ENCODE measurements around the gene UBE2H.
"Not testable (repeated sequence)": the region's sequence is repeated elsewhere in the genome, so short reads cannot be mapped to it uniquely, and the experiment has no call there.

Gene UBE2H

DNA sequence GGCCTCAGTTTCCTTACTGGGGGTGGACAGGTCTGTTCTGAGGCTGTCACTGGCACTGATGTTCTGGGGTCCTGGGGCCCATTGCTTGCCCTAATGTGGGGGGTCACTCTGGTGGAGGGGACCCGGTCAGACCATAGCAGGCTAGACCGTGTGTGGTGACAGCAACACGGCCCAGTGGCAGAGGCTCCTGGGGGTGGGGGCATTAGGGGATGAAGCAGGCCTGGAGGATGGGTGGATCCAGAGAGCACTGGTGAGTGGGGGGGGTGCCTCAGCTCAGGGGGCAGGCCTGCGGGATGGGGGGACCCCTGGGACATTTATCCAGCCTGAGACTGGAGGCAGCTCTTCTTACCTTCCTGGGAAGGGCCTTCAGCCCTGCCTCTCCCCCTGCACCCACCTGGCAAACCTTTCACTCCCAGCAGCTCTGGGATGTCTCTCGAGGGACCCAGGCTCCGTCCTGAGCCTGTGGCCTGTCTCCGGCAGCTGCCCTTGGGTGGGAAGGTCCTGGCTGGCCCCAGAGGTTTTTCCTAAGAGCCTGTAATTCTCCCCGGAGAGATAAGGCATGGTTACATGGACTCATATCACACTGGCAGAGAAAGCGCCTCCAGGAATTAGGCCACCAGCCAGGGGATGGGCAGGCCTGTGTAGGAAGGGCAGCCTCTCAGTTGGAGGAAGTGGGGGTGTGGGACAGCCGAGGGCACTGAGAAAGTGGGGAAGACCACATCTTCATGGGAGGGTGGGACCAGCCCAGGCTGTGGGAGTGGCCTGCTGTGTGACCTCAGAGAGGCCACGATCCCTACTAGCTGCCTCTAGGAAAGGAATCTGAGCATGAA, 147.7 kb downstream of the UBE2H start:
- no peak for DNase-seq

- DNase-seq = no peak
Observed at GRCh38 chr7:129804111-129804889, 148.5 kb downstream of the UBE2H start.

DNA sequence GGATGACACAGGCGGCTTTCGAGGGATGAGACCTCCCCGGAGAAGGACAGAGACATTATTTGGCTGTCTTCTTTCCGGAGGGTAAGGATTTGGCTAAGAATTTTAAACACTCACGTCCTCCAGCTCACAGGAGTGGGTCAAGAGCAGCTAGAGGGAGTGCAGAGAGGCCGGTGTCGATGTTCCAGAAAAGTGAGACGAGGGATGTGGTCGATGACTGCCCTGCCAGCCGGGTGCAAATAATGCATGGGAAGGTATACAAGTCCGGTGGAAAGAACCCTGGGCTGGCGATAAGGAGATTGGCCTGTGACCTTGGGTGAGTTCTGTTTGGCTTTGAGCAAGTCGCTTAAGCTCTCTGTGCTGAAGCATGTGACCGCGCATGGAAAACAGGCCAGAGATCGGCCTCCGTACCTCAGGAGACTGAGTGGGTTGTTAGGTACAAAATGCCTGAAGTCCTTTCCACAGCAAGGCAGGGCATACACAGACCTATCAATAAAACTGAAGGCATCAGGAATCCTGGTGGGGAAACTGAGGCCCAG, 149.1 kb downstream of the UBE2H start:
- DNase-seq = no peak

GRCh38 chr7:129801882-129802281, 150.9 kb downstream of the UBE2H start:
- DNase-seq = no peak

DNA sequence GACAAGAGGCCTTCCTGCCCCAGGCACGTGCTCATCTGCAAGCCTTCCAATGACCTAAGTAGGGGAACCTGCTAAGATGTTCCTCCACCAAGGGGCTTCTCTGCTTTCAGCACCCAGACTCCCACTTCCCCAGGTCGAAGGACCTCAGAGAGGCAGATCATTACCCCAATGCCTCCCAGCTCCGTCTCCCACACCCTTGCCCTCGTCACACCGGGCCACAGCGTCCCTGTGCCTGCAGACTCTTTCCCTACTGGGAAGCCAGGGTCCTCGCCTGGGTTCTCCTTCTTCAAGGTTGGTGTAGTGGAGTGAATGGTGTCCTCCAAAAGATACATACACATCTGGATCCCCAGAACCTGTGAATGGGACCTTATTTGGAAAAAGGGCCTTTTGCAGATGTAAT, 151.9 kb downstream of the UBE2H start:
- DNase-seq = no peak

- no peak for DNase-seq
Observed at GRCh38 chr7:129799350-129799955, 153.3 kb downstream of the UBE2H start.

DNA sequence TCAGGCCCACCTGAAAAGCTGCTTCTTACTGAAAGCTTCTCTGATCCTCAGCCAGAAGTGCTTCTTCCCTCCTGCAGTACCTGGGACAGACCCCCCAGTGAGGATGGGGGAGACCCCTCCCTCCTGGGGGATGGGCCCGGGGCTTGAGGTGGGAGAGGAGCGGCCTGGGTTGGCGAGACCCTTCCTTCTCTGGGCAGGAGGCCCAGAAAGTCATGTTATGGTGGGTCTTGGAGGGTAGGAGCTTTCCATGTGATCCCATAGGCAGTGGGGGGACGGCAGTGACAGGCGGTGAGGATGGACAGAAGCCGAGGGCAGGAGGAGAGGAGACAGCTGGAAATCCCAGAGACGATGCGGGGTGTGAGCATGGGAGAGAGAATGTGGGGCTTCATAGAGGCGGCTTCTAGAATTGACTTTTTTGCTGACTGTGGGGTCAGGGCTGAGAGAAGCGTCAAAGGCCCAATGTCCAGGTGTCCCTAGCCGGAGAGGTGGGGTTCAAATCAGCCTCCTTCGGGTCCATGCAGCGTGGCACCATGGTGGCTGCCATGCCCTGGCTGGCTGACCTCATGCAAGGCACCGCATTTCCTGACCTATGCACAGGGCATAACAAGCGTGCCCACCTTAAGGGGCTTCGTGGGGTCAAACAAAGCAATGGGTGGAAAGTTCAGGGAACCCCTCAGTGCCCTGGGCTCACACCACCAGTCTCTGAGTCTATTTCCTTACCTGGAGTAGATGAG, 154.0 kb downstream of the UBE2H start:
- DNase-seq = no peak

- no peak for DNase-seq
Observed at GRCh38 chr7:129797214-129797789, 155.5 kb downstream of the UBE2H start.

- DNase-seq = no peak
Observed at GRCh38 chr7:129796186-129796775, 156.5 kb downstream of the UBE2H start.

DNA sequence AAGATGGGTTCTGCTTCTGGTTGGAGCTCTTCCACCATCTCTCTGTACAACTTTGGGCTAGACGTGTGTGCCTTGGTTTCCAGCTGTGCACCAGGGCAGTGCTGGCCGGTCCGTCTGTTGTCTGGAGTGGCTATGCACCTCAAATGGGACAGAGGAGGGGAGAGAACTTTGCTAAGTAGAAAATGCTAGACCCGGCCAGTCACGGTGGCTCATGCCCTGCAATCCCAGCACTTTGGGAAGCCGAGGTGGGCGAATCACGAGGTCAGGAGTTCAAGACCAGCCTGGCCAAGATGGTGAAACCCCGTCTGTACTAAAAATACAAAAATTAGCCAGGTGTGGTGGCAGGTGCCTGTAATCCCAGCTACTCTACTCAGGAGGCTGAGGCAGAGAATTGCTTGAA, 158.3 kb downstream of the UBE2H start:
- not testable (repeated sequence) for DNase-seq

DNA sequence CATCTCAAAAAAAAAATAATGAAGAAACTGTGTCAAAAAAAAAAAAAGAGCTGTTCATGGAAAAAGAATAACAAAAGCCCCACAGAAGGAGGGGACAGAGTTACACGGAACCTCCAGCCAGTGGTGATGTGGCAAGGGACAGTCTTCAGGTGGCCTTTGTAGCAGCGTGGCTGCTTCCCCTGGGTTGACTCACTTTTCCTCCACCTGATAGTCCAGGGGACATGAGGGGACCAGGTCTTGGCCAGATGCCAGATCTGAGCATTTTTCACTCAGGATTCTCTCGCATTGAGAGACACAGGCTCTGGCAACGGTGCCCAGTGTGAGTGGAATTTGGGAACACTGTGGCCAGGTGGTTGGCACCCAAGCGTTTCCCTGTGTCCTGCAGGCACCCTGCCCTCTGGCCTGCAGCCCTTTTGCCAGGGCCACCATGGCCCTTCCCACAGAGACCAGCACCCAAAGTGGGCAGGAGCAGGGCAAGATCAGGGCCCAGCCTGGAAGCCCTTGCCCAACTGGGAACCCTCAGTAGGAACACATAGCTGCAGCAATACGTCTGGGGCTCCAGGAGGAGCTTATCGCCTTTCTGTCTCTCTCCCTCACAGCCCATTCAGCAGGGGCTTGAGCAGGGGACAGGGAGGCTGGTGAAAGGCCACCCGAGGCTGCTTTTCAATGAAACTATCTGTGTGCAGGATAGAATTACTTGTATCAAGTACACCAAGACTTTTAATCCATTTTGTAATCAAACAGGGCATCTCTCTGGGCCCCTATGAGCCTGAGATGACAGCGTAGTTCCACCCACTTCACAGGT, 159.1 kb downstream of the UBE2H start:
- DNase-seq = no peak

DNA sequence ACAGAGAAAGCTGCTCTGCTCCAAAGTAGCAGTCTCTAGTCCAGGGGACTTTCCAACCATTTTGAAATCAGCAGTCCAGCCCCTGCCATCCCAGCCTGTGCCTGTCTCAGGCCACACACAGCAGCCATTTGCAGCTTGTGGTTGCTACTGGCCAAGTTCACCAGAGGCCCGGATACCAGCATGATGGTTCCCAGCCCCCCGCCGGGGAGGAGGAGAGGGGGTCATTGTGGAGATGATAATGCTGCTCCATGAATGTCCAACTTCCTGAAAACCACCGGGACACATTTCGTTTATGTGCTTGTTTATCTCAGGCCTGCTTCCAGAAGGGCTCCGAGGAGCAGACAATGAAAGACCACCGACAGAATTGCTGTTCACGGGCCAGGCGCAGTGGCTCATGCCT, 160.0 kb downstream of the UBE2H start:
- no peak for DNase-seq

DNA sequence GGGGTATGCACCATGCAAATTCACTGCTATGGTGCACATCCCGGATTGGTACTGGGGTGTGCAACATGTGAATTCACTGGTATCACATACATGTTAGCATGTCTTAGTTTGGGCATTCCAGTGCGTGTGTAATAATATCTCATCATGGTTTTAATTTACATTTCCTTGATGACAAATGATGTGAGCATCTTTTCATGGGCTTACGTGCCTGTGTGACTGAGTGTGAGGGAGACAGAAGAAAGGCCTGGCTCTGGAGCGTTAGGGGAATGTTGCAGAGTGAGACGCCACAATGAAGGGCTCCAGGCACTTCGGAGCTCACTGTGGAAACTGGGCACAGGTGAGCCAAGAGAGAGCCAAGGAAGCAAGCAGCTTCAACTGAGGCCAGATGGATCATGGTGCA, 162.6 kb downstream of the UBE2H start:
- DNase-seq = no peak

- DNase-seq = no peak
Observed at GRCh38 chr7:129789652-129790051, 163.1 kb downstream of the UBE2H start.

DNA sequence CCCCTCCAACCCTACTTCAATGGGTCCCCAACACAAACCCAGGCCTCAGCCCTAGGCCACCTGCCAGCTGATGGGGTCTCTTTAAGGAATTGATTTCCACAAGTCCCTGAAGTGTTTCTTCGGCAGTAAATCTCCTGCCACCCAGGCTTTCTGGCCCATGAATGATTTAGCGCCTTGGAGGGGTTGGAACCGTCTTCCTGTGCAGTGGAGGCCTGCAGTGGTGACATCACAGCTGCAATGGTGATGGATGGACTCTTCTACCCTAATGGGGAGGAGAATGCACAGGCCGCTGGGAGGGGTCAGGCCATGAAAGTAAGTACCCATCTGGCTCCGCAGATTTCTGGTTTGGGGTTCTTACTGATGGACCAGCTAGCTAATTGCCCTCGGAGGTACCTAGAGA, 163.8 kb downstream of the UBE2H start:
- DNase-seq = no peak

DNA sequence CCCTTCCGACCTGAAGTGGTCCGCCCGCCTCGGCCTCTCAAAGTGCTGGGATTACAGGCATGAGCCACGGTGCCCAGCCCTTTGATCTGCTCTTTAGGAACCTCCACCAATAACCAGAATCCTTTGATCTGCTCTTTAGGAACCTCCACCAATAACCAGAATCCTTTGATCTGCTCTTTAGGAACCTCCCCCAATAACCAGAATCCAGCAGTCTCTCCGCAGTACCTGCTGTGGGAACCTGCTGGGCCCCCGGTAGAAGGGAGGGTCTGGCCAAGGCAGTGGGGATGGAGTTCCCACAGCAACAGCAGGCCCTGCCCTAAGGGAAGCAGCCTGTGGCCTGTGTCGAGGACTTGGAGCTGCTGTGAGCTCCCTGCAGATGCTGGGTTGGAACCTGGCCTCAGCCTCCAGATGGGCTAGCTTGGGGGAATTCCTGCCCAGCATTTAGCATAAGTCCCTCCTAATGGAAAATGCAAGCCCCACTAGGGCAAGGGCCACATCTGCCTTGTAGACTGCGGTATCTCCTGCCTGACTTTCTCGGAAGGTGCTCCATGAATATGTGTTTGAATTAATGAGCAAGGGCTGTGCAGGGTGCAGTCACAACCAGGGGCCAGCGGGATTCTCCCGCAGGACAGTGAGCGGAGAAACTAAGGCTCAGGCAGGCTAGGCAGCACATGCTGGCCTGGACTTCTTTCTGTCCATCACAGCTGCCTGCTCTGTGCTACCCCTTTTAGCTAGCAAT, 165.8 kb downstream of the UBE2H start:
- DNase-seq = no peak

GRCh38 chr7:129785685-129786514, 166.9 kb downstream of the UBE2H start:
- DNase-seq = no peak

- DNase-seq = no peak
Observed at GRCh38 chr7:129784783-129785684, 167.7 kb downstream of the UBE2H start.

- no peak for DNase-seq
Observed at GRCh38 chr7:129784437-129784782, 168.3 kb downstream of the UBE2H start.

All from NCI-H1048 (cell line).